ENCODE data around the gene SYNJ2. TPM values are rescaled to one million over a fixed set of nuclear protein-coding genes. Genes with fewer than 3 reads are reported as not detected.

The SYNJ2 gene
- total and polyA plus RNA-seq, 2 donors (not counting 3 experiments of a cell fraction or from before 2014, with no cell fraction given) = 35.1 to 78.2 TPM

- Histone ChIP-seq H3K9ac (replicated peaks; ENCODE audit: extremely low read depth, insufficient read depth, low read length) (no peak overlapping the region), H2AFZ (ENCODE audit: low read depth, low read length) (no peak overlapping the region), H3K9me3 (replicated peaks; ENCODE audit: control insufficient read depth, insufficient read depth, low read length) (no peaks in the 10 kb centered on the region), H3K27me3 (ENCODE audit: control insufficient read depth in 2 of 2, insufficient read depth in 2 of 2, low read length in 2 of 2) (no peaks in the 10 kb centered on the region), H3K4me2 (ENCODE audit: insufficient read depth, low read length) (no peak overlapping the region), H3K79me2 (ENCODE audit: control insufficient read depth, insufficient read depth, low read length) (peaks cover 88% of the 10 kb centered on the region), H3K27ac (ENCODE audit: insufficient read depth, low read depth, low read length) (no peak overlapping the region), H3K36me3 (ENCODE audit: control insufficient read depth in 2 of 2, extremely low read depth in 1 of 2, insufficient read depth in 2 of 2, low read length in 2 of 2) (peaks cover 0 to 3% of the 10 kb centered on the region in 2 experiments), H3K4me1 (ENCODE audit: control insufficient read depth, extremely low read depth, insufficient read depth, low read length) (peaks cover 60% of the 10 kb centered on the region), H4K20me1 (replicated peaks; ENCODE audit: control insufficient read depth, extremely low read depth, insufficient read depth, low read length) (no peaks in the 10 kb centered on the region), H3K9me1 (replicated peaks; ENCODE audit: control insufficient read depth, extremely low read depth, insufficient read depth, low read length) (no peaks in the 10 kb centered on the region), H3K4me3 (replicated peaks in 1 of 3; ENCODE audit: insufficient read depth in 1 of 3, low read depth in 1 of 3, low read length in 3 of 3) (no peak overlapping the region)
- dilution Hi-C loops (cut with MboI; ENCODE audit: extremely low pct_ligation_motif_present, low sequenced_read_pairs) = no loop called here
- TF ChIP-seq GATA2 (IDR thresholded peaks at IDR 0.05; ENCODE audit: insufficient read depth, insufficient read length, low read depth, low read length) = no peak
- TF ChIP-seq POLR2A (IDR thresholded peaks at IDR 0.05; ENCODE audit: low read depth, low read length) = no peak
- no peak for TF ChIP-seq FOS (IDR thresholded peaks at IDR 0.05; ENCODE audit: borderline replicate concordance, insufficient read depth, low read length)
- no peak for TF ChIP-seq POLR2AphosphoS5 (IDR thresholded peaks at IDR 0.05; ENCODE audit: insufficient read depth, low read depth, low read length)
- TF ChIP-seq EZH2 (IDR thresholded peaks at IDR 0.05; ENCODE audit: borderline replicate concordance, low read depth, low read length, severe bottlenecking) = no peak
- TF ChIP-seq MAX (IDR thresholded peaks at IDR 0.05; ENCODE audit: insufficient read depth, insufficient read length) = no peak
- no peak for TF ChIP-seq CTCF (IDR thresholded peaks at IDR 0.05; ENCODE audit: extremely low read depth in 1 of 2, insufficient read depth in 1 of 2, low read depth in 1 of 2, low read length in 2 of 2)
- TF ChIP-seq JUN (IDR thresholded peaks at IDR 0.05; ENCODE audit: borderline replicate concordance, insufficient read depth, insufficient read length, low read depth) = no peak
- no peak for TF ChIP-seq MYC (IDR thresholded peaks at IDR 0.05; ENCODE audit: low read depth, low read length)
- ChIA-PET CTCF (interaction anchor here (1.2 kb wide), 1 partner anchor 32 kb away, joined by 6 read pairs; no protein-coding TSS in a partner anchor), POLR2A (no interaction called here)
- no TSS peak for BruUV-seq (replicated peaks)
- DNase-seq (ENCODE audit: low read depth, low spot score) (no peak), FAIRE-seq (no peak)
- intact Hi-C loops (cut with micrococcal nuclease) = no loop called here
Observed at GRCh38 chr6:158015188-158015506, 33.5 kb downstream of the SYNJ2 start.
